Measurements from ENCODE around the gene DCTN4. TPM values are rescaled to one million over a fixed set of nuclear protein-coding genes. Genes with fewer than 3 reads are reported as not detected.

DCTN4 gene
- total and polyA plus RNA-seq, 2 of the 4 experiments (the other 2 are of a cell fraction): 28.1 to 50.2 TPM

- Histone ChIP-seq H2BK120ac (ENCODE audit: low read depth, low read length) (peak overlapping the region; percentile 63), H2BK5ac (ENCODE audit: low read depth, low read length, poor library complexity, severe bottlenecking) (peak overlapping the region; percentile 95), H3K9me3 (ENCODE audit: control insufficient read depth, insufficient read depth, low read length) (no peaks in the 10 kb centered on the region), H3K4me3 (ENCODE audit: insufficient read depth, low read depth, low read length) (no peak overlapping the region), H4K8ac (ENCODE audit: low read depth in 2 of 2, low read length in 2 of 2) (peak overlapping the region; percentile 76 to 81), H4K20me1 (ENCODE audit: insufficient read depth, low read length) (peaks cover 5% of the 10 kb centered on the region), H3K4ac (ENCODE audit: low read depth, low read length) (peak overlapping the region; percentile 88), H2BK15ac (ENCODE audit: low read depth, low read length) (peak overlapping the region; percentile 63; the same call in 2 of the 3 replicates), H4K91ac (ENCODE audit: insufficient read depth, low read depth, low read length) (peak overlapping the region; percentile 85), H3K9ac (ENCODE audit: low read depth, low read length) (peak overlapping the region; percentile 28; the same call in 1 of the 2 replicates), H2AK9ac (replicated peaks; ENCODE audit: low read depth, low read length, poor library complexity) (no peak overlapping the region), H3K23ac (ENCODE audit: low read depth, low read length) (peak overlapping the region; percentile 39), H3K4me2 (ENCODE audit: low read depth, low read length) (peak overlapping the region; percentile 70), H3K18ac (ENCODE audit: low read depth, low read length) (peak overlapping the region; percentile 42), H3K27ac (ENCODE audit: insufficient read depth, low read length) (peak overlapping the region; percentile 66), H2BK20ac (ENCODE audit: low read depth, low read length) (peak overlapping the region; percentile 77), H3K9me1 (ENCODE audit: insufficient read depth, low read length) (peaks cover 13% of the 10 kb centered on the region), H2AFZ (replicated peaks; ENCODE audit: low read length, poor library complexity) (no peak overlapping the region), H3K14ac (replicated peaks; ENCODE audit: low read depth, low read length) (peak overlapping the region; percentile 20), H3K79me1 (ENCODE audit: low read depth in 1 of 2, low read length in 2 of 2) (peaks cover 9 to 43% of the 10 kb centered on the region in 2 experiments), H3K56ac (ENCODE audit: extremely low read depth, insufficient read depth, low read length) (peak overlapping the region; percentile 71; the same call in 1 of the 2 replicates), H3K36me3 (ENCODE audit: control insufficient read depth, insufficient read depth, low read length) (no peaks in the 10 kb centered on the region), H4K5ac (ENCODE audit: low read depth, low read length) (peak overlapping the region; percentile 57), H3K27me3 (ENCODE audit: control insufficient read depth, insufficient read depth, low read length) (no peaks in the 10 kb centered on the region), H2AK5ac (ENCODE audit: low read depth, low read length) (peak overlapping the region; percentile 78), H3K4me1 (ENCODE audit: control insufficient read depth, insufficient read depth, low read length) (peaks cover 15% of the 10 kb centered on the region)
- POLR2A ChIA-PET (ENCODE audit: unreplicated experiment): interaction anchor here (0.9 to 1.2 kb wide), 2 partner anchors 8 to 11 kb away, joined by 3 to 4 read pairs; partner anchors contain the start of gene SMIM3
- intact Hi-C loops (cut with micrococcal nuclease): no loop called here
- 78% methylated on average over 3 of the region's 6 CpGs; no CpG with 5 or more reads in 1 of the 2 experiments for WGBS, 2 experiments (ENCODE audit: extremely low coverage in 2 of 2, insufficient read length in 1 of 2)
- no TSS peak for BruUV-seq (replicated peaks)
- peak; percentile 27; the same call in 1 of the 2 replicates for TF ChIP-seq CEBPB (IDR thresholded peaks at IDR 0.05; ENCODE audit: low read depth, low read length)
- no peak for TF ChIP-seq POLR2A (IDR thresholded peaks at IDR 0.05; ENCODE audit: low read depth, low read length)
- dilution Hi-C loops (cut with HindIII; ENCODE audit: low sequenced_read_pairs, unreplicated experiment): no loop called here
- CTCF ChIA-PET: interaction anchor here (1.2 to 4.1 kb wide), 2 partner anchors 11 to 12 kb away, joined by 3 to 24 read pairs; partner anchors contain the start of gene SMIM3
- no peak for ATAC-seq (ENCODE audit: low read depth)
- in situ Hi-C loops (cut with MboI; ENCODE audit: low sequenced_read_pairs): no loop called here
- DNase-seq: no peak
Measured at GRCh38 chr5:150789450-150789849, 30.6 kb upstream of the DCTN4 start.

All from IMR-90 (cell line).